Kidney (tissue), 14 donors: ENCODE data around the gene SPG7. TPM values are rescaled to one million over a fixed set of nuclear protein-coding genes. Genes with fewer than 3 reads are reported as not detected.

Experiments used
- DNase-seq, 5 donors: peaks; one replicate each; pipeline ENCODE4 v3.0.0-alpha.2; 2013 to 2020
- FAIRE-seq: peaks from 2 replicates; lab custom pipeline; 2012; peaks lifted over from hg19 to GRCh38; lab: Jason Lieb, UNC
- H3K27ac ChIP-seq, 2 donors: one replicate each; pipeline ENCODE4 v1.7.0; 2013; ENCODE audit warnings: low read depth in 2 of 2, low read length in 2 of 2, inconsistent platforms in 1 of 2
- H3K27me3 ChIP-seq: one replicate; pipeline ENCODE4 v1.7.1; 2013; ENCODE audit warnings: low read length, inconsistent platforms; ENCODE audit not compliant: control insufficient read depth, insufficient read depth
- H3K36me3 ChIP-seq, 3 donors: one replicate each; pipeline versions ENCODE4 v1.7.0 to v1.7.1; 2013; ENCODE audit warnings: low read length in 3 of 3, control low read depth in 1 of 3, inconsistent platforms in 1 of 3; ENCODE audit not compliant: insufficient read depth in 3 of 3, control insufficient read depth in 2 of 3
- H3K4me1 ChIP-seq, 3 donors: one replicate each; pipeline versions ENCODE4 v1.7.0 to v1.7.1; 2013; ENCODE audit warnings: low read length in 3 of 3, inconsistent platforms in 1 of 3, low read depth in 1 of 3; ENCODE audit not compliant: control insufficient read depth in 2 of 3, insufficient read depth in 2 of 3
- H3K4me3 ChIP-seq, 3 donors: one replicate each; pipeline versions ENCODE4 v1.7.0 to v1.8.1; 2013; ENCODE audit warnings: low read length in 3 of 3, control low read depth in 1 of 3, inconsistent platforms in 1 of 3
- H3K9ac ChIP-seq, 3 donors: one replicate each; pipeline versions ENCODE4 v1.7.0 to v1.7.1; 2013; ENCODE audit warnings: low read length in 3 of 3, control low read depth in 1 of 3, inconsistent platforms in 1 of 3
- H3K9me3 ChIP-seq, 3 donors: one replicate each; pipeline versions ENCODE4 v1.7.0 to v1.7.1; 2013; ENCODE audit warnings: low read length in 3 of 3, control low read depth in 1 of 3, inconsistent platforms in 1 of 3; ENCODE audit not compliant: control insufficient read depth in 2 of 3, insufficient read depth in 1 of 3
- intact Hi-C: fragments of 100-400 bp; cut with DNase I; formaldehyde crosslinking; loops from one replicate; pipeline ENCODE4 v1.11.1; 2022
- polyA plus RNA-seq: library from polyadenylated mRNA; stranded (reverse); fragments of 350-450 nt; fragmentation: Illumina TruSeq; extraction: RNeasy Lipid Tissue Mini Kit (QIAGEN cat#74804); gene quantifications from one replicate; pipeline ENCODE4 v1.2.3, GENCODE V29; 2014; ENCODE audit warnings: low read depth, low replicate concordance; ENCODE audit not compliant: insufficient read depth
- total RNA-seq: library from RNA; stranded (reverse); fragmentation: NEBNext Ultra II Directional; extraction: Animal tissue kit (Norgen Biotek cat#: 25700); gene quantifications from one replicate; pipeline ENCODE4 v1.2.1, GENCODE V29; 2021
- TF ChIP-seq, protein P1 (sequence below): IDR thresholded peaks from 3 replicates; pipeline ENCODE4 v1.5.1; 2012; ENCODE audit warnings: mild to moderate bottlenecking, moderate library complexity, borderline replicate concordance; ENCODE audit not compliant: insufficient read depth; ENCODE audit errors: extremely low read depth
- donor health status: control.
- donor health status: control.
- donor health status: control.
- donor health status: control.
- donor health status: control.
- donor health status: DM: yes; HTN: yes; CAD: no.
- donor health status: Normal renal cell carcinoma (clear cell type).

The SPG7 gene
- total and polyA plus RNA-seq, 2 donors from 2014 or later, result 71.0 to 108 TPM

DNA sequence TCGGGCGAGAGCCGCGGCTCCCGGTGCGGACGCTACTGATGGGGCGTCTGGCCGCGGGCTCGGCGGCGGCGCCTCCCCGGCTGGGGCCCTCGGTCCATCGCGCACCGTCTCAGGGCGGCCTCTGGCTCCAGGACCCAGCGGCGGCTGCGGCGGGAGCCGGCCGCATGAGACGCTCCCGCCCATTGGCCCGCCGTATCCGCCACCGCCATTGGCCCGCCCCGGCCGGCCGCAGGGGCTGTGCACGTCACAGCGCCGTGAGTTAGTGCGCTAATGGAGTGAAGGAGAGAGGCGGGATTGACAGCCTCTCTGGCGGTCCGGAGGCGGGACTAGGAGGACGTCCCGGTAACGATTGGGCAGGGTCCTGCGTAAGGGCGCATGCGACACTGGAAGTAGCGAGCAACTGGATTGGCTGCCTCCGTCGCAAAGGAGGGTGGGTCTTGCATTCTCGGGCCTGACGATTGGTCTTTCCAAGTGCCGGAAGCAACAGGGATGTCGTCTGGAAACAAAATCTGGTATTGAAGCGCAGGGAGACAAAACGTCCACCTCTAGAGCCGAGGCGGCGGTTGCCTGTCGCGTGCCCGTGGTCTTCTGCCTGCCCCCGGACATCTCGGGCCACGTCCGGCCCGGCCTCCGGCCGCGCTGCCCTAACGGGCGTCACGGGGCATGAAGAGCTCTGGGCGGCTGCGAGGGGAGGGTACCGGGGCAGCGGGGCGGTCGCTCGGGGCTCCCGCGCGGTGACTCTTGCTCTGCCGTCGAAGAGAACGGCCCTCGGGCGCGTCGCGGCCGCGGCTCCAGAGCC lies 17.6 kb upstream of the SPG7 start, which contains the start of gene ANKRD11:
ANKRD11 (minus strand) TSS at position 123 of the 799 bp plus-strand sequence. CDS start 173,542 bp downstream, outside the sequence.
- Histone ChIP-seq H3K9ac (peak within 1 kb of the TSS; percentile 71 to 80 (median 77)), H3K4me1 (peaks cover 0 to 20% (median 12%) of the 10 kb centered on the region in 3 donors), H3K27ac (peak within 1 kb of the TSS; percentile 90 to 92), H3K36me3 (no peaks in the 10 kb centered on the region), H3K9me3 (no peaks in the 10 kb centered on the region), H3K27me3 (no peaks in the 10 kb centered on the region), H3K4me3 (peak within 1 kb of the TSS; percentile 81 to 89 (median 87))
- FAIRE-seq (peak; percentile 97), DNase-seq (peak; percentile 100)
- TF ChIP-seq, protein P1, sequence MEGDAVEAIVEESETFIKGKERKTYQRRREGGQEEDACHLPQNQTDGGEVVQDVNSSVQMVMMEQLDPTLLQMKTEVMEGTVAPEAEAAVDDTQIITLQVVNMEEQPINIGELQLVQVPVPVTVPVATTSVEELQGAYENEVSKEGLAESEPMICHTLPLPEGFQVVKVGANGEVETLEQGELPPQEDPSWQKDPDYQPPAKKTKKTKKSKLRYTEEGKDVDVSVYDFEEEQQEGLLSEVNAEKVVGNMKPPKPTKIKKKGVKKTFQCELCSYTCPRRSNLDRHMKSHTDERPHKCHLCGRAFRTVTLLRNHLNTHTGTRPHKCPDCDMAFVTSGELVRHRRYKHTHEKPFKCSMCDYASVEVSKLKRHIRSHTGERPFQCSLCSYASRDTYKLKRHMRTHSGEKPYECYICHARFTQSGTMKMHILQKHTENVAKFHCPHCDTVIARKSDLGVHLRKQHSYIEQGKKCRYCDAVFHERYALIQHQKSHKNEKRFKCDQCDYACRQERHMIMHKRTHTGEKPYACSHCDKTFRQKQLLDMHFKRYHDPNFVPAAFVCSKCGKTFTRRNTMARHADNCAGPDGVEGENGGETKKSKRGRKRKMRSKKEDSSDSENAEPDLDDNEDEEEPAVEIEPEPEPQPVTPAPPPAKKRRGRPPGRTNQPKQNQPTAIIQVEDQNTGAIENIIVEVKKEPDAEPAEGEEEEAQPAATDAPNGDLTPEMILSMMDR, result no peak
- intact Hi-C loops, result no loop called here

GRCh38 chr16:89491238-89491869 lies 16.8 kb upstream of the SPG7 start:
- FAIRE-seq, result no peak
- TF ChIP-seq, protein P1, result no peak
- intact Hi-C loops, result no loop called here

DNA sequence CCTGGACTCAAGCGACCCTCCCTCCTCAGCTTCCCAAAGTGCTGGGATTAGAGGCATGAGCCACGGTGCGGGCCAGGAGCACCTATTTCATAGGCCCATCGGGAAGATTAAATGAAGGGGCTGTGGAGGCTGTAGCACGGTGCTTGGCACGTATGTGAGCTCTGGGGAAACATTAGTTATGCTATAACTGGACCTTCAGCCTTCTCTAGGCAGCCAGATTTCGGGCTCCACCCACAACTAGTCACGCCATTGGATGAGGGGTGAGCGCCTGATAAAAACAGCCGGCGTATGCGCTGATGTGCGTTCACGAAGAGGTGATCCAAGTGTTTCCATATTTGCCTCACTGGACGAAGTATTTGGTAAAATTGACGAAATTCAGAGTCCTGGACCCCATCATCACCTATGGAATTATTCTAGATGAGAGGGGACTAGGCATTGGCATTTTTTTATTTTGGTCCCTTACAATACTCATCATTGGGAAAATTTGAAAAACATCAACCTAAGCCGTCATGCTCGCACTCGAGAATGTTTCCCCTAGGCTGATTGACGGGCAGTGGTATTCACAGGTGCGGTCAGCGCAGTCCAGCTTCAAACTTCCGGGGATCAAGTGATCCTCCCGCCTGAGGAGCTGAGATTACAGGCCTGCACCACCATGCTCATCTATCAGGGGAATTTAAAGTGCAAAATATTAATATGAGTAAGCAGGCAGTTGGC lies 16.1 kb upstream of the SPG7 start:
- Histone ChIP-seq H3K9me3 (no peaks in the 10 kb centered on the region), H3K4me3 (peak overlapping the region in 1 of 3 donors; percentile 89), H3K27ac (no peak overlapping the region), H3K4me1 (peaks cover 0 to 15% (median 12%) of the 10 kb centered on the region in 3 donors), H3K9ac (peak overlapping the region in 1 of 3 donors; percentile 29), H3K36me3 (no peaks in the 10 kb centered on the region), H3K27me3 (no peaks in the 10 kb centered on the region)
- DNase-seq (peak in 1 of 5 donors; percentile 44), FAIRE-seq (no peak)
- intact Hi-C loops, result no loop called here
- TF ChIP-seq, protein P1, result no peak

More at GRCh38 chr16:89491238-89491869, 16.8 kb upstream of the SPG7 start:
- DNase-seq, result peak in 1 of 5 donors; percentile 39
- Histone ChIP-seq H3K27ac (peak overlapping the region; percentile 90 to 92), H3K36me3 (no peaks in the 10 kb centered on the region), H3K9ac (peak overlapping the region; percentile 56 to 80 (median 77)), H3K4me1 (peaks cover 0 to 17% (median 12%) of the 10 kb centered on the region in 3 donors), H3K9me3 (no peaks in the 10 kb centered on the region), H3K4me3 (peak overlapping the region; percentile 81 to 89 (median 87)), H3K27me3 (no peaks in the 10 kb centered on the region)
